Pulmonary artery endothelial cell (primary cell): ENCODE measurements around the gene OPN1LW. TPM values are rescaled to one million over a fixed set of nuclear protein-coding genes. Genes with fewer than 3 reads are reported as not detected.
"Not testable (repeated sequence)": the region's sequence is repeated elsewhere in the genome, so short reads cannot be mapped to it uniquely, and the experiment has no call there.

ENCODE experiments used
- DNase-seq: peaks from one replicate; pipeline ENCODE4 v3.0.0-alpha.2; 2011; ENCODE audit warnings: low read depth, low spot score
- total RNA-seq: library from RNA; depleted of rRNA; stranded (reverse); fragments of >200 nt; gene quantifications from 2 replicates; pipeline ENCODE4 v1.2.3, GENCODE V29; 2014

The OPN1LW gene
- not detected in 2 replicates for total RNA-seq

DNA sequence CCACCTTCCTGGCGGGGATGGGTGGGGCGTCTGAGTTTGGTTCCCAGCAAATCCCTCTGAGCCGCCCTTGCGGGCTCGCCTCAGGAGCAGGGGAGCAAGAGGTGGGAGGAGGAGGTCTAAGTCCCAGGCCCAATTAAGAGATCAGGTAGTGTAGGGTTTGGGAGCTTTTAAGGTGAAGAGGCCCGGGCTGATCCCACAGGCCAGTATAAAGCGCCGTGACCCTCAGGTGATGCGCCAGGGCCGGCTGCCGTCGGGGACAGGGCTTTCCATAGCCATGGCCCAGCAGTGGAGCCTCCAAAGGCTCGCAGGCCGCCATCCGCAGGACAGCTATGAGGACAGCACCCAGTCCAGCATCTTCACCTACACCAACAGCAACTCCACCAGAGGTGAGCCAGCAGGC is at the start of gene OPN1LW:
TSS of gene OPN1LW (plus strand) at position 234 of the 400 bp plus-strand sequence. CDS start at position 275, 41 bp downstream.
- not testable (repeated sequence) for DNase-seq

- DNase-seq = no peak
Observed at GRCh38 chrX:154094833-154095232, 49.2 kb upstream of the OPN1LW start.

GRCh38 chrX:154096140-154097002 is 47.7 kb upstream of the OPN1LW start:
- DNase-seq = no peak

GRCh38 chrX:154097003-154097588 is 46.9 kb upstream of the OPN1LW start:
- no peak for DNase-seq

DNA sequence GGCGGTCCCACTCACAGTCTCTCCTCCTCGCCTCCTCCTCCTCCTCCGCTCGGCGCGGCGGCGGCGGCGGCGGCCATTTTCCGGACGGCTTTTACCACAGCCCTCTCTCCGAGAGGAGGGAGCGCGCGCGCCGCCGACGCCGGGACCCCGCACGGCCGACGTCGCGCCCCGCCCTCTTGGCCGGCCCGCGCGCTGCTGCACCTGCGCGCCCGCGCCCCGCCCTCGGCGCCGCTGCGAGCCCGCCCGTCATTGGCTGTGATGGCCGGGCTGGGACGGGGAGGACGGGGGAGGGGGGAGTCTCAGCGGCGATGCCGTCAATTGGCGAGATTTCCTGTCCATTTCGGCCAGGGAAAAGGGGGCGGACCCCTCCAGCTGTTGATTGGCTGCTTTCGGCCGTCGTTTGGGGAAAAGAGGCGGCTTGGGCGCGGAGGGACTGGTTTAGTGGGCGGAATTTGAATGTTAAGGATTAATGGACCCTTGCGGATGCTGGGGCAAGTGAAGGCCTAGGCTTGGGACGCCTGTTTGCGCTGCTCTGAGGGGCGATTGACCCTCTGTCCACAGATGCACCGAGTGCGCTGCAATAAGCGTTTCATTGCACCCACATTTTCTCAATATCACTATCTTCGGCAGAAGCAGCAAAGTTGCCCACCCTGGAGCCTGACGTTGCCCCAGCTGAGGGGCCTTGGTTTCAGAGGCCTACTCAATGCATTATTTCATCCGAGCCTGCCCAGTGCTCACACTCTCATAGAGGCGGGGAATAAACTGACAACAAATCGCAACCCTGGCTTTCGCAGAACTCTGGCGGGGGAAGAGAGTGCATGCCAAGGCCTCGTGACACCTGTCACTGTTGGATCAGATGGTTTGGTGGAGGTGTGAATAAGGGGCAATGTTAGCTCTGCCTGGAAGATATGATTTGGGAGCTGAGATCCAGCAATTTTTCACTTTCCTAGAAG is 46.2 kb upstream of the OPN1LW start, which contains the start of gene MECP2:
TSS of gene MECP2 (minus strand) at position 129 of the 953 bp plus-strand sequence.
- DNase-seq = peak; percentile 71

DNA sequence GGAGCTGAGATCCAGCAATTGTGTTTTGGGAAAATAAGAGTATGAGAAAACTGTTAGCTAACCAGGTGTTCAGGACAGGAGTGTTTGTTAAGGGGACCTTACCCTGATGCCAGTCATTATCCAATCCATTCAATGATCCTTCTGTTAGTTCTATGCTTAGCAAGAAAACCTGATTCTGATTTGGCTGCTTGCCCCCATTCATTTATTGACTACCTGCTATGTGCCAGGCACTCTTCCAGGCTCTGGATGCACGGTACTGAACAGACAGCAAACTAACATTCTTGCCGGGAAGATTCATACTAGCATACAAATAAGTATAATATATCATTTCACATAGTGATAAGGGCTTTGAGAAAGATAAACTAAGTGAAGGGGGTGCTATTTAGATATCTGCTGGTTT is 45.5 kb upstream of the OPN1LW start:
- DNase-seq = no peak

DNA sequence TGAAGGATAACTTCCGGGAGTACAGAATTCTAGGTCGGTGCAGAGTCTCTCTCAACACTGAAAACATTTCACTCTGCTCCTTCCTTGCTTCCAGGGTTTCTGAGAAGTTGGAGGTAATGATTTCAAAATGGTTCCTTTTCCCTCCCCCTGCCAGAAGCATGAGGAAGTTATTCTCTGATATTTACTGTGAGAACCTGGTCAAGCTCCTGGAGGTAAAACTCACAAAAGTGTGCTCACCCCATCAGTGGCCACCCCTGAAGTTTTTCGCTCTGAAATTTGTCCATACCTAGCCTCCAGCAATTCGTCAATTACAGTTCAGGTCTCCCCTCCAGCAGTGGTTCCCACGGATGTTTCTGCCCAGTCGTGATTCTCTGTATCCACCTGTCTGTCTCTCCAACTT is 30.3 kb upstream of the OPN1LW start:
- DNase-seq = no peak

GRCh38 chrX:154114652-154115051 is 29.4 kb upstream of the OPN1LW start:
- no peak for DNase-seq

- DNase-seq = no peak
Observed at GRCh38 chrX:154115071-154115470, 29.0 kb upstream of the OPN1LW start.

GRCh38 chrX:154115750-154116149 is 28.3 kb upstream of the OPN1LW start:
- DNase-seq = no peak

DNA sequence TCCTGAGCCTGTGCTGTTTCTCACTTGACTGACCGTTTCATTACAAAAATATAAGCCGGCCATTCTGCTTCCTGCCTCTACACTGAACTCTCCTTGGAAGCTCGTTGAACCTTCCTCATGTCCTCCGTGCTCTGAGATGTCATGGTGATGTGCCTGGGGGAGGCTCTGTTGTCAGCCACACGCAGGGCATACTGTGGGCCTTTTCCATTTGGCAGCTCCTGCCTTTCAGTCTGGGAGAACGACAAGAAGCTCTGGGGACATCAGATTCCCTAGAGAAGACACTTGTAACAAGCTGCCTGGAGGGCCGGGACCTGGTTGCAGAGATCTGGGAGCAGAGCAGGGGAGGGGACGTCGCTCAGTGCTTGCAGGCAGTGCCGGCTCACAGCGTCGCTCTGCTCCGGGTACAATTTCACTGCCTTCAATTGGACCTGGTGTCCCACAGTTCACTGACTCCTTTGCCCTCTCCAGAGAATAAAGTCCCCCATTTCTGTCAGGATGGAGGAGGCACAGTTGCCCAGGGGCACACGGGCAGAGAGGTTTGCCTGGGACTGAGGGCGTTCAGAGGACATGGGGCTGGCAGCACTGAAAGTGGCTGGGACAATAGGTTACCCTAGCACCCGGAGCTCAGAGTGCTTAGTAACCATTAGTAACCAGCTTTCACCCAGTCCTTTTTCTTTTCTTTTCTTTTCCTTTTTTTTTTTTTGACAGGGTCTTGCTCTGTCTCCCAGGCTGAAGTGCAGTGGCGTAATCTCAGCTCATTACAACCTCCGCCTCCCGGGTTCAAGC is 27.4 kb upstream of the OPN1LW start:
- no peak for DNase-seq

- no peak for DNase-seq
Observed at GRCh38 chrX:154117566-154117965, 26.5 kb upstream of the OPN1LW start.

DNA sequence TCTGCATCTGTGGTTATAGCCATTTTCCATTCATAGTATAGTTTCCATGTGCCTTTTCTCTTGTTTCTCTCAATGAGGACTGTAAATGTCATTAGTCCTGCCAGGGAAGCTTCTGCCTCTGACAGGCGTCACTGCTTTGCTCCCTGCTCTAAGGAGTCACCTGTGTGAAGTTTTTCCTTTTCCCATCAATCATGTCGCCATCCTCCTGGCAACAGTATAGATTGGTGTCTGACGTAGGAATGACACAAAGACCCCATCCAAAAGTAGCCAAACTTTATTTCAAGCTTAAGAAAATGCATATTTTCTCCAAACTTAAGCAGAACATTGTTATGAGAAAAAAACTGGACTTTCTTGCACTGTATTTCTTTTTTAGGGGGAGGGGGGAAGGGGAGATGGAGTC is 23.5 kb upstream of the OPN1LW start:
- no peak for DNase-seq

- DNase-seq = no peak
Observed at GRCh38 chrX:154121207-154121606, 22.8 kb upstream of the OPN1LW start.

- DNase-seq = no peak
Observed at GRCh38 chrX:154121961-154122360, 22.1 kb upstream of the OPN1LW start.

DNA sequence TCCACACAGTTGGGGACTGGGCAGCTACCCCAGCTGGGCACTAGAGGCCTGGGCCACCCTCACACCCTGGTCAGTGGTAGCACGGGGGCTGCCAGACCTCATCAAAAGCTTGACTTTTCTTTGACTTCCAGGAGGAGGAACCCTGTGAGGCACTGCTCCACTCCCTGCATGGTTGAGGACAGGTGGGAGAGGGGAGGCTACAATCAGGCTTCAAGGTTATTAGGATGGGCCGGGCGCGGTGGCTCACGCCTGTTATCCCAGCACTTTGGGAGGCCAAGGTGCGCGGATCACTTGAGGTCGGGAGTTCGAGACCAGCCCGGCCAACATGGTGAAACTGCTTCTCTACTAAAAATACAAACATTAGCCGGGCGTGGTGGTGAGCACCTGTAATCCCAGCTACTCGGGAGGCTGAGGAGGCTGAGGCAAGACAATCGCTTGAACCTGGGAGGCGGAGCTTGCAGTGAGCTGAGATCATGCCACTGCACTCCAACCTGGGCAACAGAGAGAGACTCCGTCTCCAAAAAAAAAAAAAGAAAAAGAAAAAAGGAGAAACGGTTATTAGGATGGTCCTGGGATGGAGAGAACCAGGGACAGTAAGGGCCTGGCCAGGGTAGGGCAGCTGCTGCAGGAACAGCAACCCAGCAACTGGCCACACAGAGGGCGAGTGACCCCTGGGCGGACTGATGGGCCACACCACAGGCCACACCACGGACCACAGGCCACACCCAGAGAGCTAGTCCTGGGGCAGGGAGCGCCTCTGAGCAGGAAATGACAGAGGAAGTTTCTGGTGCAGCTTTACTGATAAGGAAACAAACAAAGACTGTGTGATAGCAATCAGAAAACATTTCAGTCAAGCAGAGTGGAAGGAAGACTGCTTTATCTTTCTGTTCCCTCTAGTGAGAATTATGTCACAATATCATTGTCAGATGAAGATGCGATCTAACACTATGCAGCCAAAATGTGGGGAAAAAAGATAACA is 20.5 kb upstream of the OPN1LW start:
- DNase-seq = peak; percentile 7

DNA sequence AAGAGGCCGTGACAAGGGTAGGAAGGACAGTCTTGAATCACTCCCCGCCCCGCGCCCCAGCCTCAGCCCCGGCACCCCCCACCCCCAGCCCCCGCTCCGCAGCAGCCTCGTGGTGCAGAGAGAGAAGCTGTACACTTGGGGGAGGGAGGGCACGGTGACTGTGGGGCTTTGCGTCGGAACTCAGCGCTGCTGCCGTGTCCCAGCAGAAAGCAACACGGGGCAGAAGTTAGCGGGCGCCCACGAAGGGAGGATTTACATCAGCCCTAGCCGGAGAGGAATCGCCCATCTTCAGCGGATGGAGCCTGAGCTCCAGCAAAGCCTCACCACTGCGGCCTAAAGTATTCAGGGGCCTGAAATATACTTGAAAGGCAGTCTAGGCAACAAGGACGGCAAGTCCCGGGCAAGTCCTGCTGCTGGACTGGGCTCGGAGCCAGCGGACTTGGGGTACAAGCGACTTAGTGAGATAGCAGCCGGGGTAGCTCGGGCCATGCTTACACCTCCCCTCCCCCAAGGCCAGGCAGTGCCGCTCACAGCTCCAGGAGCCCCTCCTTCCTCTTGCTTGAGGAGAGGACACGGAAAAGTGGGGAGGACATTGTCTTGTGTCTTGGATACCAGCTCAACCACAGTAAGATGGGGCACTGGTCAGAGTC is 18.5 kb upstream of the OPN1LW start:
- no peak for DNase-seq

DNA sequence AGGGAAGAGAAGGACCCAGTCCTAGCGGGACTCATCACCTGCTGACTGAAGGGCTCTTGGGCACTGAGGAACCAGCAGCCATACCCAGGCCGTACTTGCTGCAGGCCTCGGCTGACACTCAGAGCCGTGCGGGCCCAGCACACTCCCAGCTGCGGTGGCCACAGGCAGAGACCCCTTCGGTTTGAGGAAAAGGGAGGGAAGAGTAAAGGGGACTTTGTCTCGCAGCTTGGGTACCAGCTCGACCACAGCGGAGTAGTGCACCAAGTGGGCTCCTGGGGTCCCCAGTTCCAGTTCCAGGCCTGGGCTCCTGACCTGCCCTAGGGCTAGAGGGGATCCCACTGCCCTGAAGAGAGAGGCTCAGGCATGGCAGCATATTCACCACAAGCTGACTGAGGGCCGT is 17.9 kb upstream of the OPN1LW start:
- no peak for DNase-seq

- DNase-seq = no peak
Observed at GRCh38 chrX:154131955-154132354, 12.1 kb upstream of the OPN1LW start.
